Stomach smooth muscle (tissue), 2 donors: ENCODE measurements around the gene KCNT2.
"Not testable (repeated sequence)": the region's sequence is repeated elsewhere in the genome, so short reads cannot be mapped to it uniquely, and the experiment has no call there.

Experiments
- H3K27ac ChIP-seq: one replicate; pipeline ENCODE4 v1.7.0; 2013; ENCODE audit warnings: mild to moderate bottlenecking, low read length, inconsistent platforms
- H3K27me3 ChIP-seq, 2 donors: one replicate each; pipeline ENCODE4 v1.7.0; 2013; ENCODE audit warnings: low read length in 2 of 2; ENCODE audit not compliant: insufficient read depth in 2 of 2, control insufficient read depth in 1 of 2
- H3K36me3 ChIP-seq, 2 donors: one replicate each; pipeline ENCODE4 v1.7.0; 2013; ENCODE audit warnings: low read length in 2 of 2; ENCODE audit not compliant: control insufficient read depth in 2 of 2, insufficient read depth in 2 of 2
- H3K4me1 ChIP-seq: one replicate; pipeline ENCODE4 v1.7.0; 2013; ENCODE audit warnings: low read length; ENCODE audit not compliant: control insufficient read depth, insufficient read depth
- H3K4me3 ChIP-seq, 2 donors: one replicate each; pipeline ENCODE4 v1.7.0; 2013; ENCODE audit warnings: low read length in 2 of 2
- H3K9ac ChIP-seq, 2 donors: one replicate each; pipeline ENCODE4 v1.7.0; 2013; ENCODE audit warnings: low read length in 2 of 2, mild to moderate bottlenecking in 1 of 2
- H3K9me3 ChIP-seq, 2 donors: one replicate each; pipeline ENCODE4 v1.7.0; 2013; ENCODE audit warnings: low read length in 2 of 2; ENCODE audit not compliant: control insufficient read depth in 2 of 2
- donor health status: healthy.
- donor health status: Pancreatic carcinoma.

KCNT2 gene

DNA sequence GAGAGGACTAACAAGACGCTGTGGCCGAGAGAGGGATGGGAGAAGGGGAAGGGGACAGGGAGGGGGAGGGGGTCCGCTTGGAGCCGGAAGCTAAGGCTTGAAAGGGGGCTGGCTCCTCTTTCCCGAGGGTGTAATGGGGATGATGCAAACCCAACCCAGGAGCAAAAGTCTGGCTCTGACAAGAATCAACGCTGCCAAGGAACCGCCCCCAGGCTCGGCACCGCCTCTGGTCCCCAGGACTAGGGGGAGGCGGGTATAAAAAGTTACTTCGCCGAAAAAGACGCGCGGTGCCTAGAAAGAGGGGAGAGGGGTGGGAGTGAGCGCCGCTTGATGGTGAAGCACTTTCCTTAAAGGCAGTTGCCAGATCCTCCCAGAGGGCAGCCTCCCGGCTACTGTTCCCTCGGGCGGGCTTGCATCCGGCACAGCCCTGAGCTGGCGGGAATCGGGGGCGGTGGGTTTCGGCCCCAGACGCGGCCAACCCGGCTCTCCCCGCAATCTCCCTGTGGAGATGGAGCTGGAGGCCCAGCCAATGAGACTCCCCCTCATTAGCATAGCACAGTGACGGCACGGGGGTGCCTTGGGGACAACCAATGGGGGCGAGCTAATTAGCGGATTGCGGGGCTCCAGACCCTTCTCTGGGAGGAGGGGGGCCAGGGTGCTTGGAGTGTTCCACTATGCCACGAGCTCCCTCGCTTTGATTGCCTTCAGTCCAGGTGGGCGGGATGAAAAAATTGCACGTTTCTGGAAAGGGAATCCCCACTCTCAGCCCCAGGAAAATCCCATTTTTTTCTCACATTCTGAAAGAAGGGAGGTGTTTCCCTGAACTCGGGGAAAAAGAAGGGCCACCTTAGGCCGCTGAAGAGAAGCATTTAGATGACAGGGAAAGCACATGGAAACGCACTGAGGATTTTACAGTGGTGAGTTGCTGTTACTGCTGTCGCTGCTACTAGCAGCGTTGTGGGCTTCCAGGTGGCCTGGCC, at the start of gene KCNT2:
TSS of gene KCNT2 (minus strand) at position 51 of the 980 bp plus-strand sequence. CDS start 131 bp downstream, outside the sequence.
- no peaks in the 10 kb centered on the region for H3K27me3 ChIP-seq
- H3K36me3 ChIP-seq = no peaks in the 10 kb centered on the region
- H3K9ac ChIP-seq = peak within 1 kb of the TSS; percentile 67 to 72

DNA sequence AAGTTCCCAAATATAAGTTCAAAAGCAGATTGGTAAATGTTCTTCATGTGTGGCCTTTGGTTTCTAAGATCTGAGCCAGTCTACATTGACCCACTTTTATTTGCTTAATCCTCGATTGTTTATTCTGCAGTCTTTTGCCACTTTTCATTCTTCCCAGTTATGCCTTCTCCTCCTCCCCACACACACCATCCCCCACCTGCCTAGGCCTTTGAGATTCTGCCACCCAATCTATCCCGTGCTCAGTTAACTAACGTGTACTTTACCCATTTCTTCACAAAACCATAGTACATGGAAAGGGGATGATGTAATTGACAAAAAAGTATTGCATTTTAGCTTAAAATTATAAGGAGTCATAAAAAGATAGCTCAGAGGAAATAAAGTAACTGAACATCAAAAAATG, 47.3 kb upstream of the KCNT2 start:
- H3K4me1 ChIP-seq = no peaks in the 10 kb centered on the region
- H3K36me3 ChIP-seq = no peaks in the 10 kb centered on the region
- H3K27me3 ChIP-seq = no peaks in the 10 kb centered on the region
- no peaks in the 10 kb centered on the region for H3K9me3 ChIP-seq
- H3K27ac ChIP-seq = no peak overlapping the region
- no peak overlapping the region for H3K4me3 ChIP-seq
- no peak overlapping the region for H3K9ac ChIP-seq

More for the DNA sequence above, at the start of gene KCNT2:
- Histone ChIP-seq H3K27ac (peak within 1 kb of the TSS; percentile 53), H3K9me3 (no peaks in the 10 kb centered on the region), H3K4me3 (peak within 1 kb of the TSS; percentile 56 to 78), H3K4me1 (peaks cover 4% of the 10 kb centered on the region)

DNA sequence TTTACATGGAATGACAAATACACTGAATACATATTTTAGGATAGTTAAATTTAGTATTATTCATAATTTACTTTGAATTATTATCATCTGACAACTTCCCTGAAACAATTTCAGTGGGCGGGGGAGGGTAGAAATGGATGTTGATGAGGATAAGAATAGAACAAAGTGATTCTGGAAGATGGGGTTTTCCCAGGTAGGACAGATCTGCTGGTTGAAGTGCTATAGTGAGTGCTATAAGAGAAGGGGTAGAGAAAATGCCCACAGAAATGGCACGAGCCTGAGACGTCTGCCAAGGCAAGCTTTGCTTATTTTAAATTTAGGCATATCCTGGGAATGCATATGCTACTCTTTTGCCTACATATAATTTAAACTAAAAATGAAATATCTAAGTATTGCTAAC, 46.8 kb upstream of the KCNT2 start:
- no peaks in the 10 kb centered on the region for H3K27me3 ChIP-seq
- H3K36me3 ChIP-seq = no peaks in the 10 kb centered on the region
- H3K4me1 ChIP-seq = no peaks in the 10 kb centered on the region
- no peak overlapping the region for H3K27ac ChIP-seq
- no peak overlapping the region for H3K9ac ChIP-seq
- no peak overlapping the region for H3K4me3 ChIP-seq
- no peaks in the 10 kb centered on the region for H3K9me3 ChIP-seq

DNA sequence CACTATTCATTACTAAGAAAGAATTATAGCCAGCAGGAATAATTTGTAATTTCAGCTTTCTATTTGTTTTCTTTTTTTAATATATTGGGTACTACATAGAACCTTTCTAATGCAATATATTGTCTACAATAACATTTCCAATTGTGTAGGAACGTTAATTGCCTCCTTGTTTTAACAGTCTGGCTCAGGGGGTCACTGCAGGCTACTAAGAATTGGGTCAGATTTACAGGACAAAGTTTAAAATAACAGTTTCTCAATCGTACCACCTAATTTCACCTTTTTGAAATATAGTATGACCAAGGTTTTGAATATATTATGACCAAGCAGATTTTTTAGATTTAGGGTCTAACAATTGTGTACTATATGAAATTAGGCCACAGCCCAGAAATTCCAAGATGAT, 46.0 kb upstream of the KCNT2 start:
- H3K4me1 ChIP-seq = no peaks in the 10 kb centered on the region
- H3K36me3 ChIP-seq = no peaks in the 10 kb centered on the region
- H3K27ac ChIP-seq = no peak overlapping the region
- no peaks in the 10 kb centered on the region for H3K9me3 ChIP-seq
- no peaks in the 10 kb centered on the region for H3K27me3 ChIP-seq
- no peak overlapping the region for H3K4me3 ChIP-seq
- H3K9ac ChIP-seq = no peak overlapping the region

DNA sequence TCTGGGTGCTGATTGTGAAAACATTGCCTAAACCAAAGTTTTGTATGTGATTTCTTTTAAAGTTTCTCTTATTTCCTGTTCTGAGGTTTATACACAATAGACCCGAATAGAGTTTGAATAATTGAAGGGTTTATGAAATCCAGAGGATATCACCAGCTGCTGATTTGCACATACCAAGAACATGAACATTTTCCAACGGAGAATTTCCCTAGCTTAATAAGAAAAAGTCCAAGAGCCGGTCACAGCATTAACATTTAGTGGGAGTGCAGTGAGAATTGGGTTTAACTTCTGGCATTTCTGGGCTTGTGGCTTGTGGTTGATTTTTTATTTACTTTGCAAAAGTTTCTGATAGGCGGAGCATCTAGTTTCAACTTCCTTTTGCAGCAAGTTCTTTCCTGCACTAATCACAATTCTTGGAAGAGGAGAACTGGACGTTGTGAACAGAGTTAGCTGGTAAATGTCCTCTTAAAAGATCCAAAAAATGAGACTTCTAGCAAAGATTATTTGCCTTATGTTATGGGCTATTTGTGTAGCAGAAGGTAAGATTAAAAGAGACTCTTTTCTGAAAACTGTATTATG, 43.5 kb upstream of the KCNT2 start, which contains the start of gene CFH:
TSS of gene CFH (plus strand) at position 407 of the 579 bp plus-strand sequence. CDS start at position 482, 75 bp downstream.
- peak within 1 kb of the TSS in 1 of 2 donors; percentile 1 for H3K4me3 ChIP-seq
- no peaks in the 10 kb centered on the region for H3K27me3 ChIP-seq
- H3K36me3 ChIP-seq = no peaks in the 10 kb centered on the region
- no peaks in the 10 kb centered on the region for H3K4me1 ChIP-seq
- H3K9ac ChIP-seq = peak within 1 kb of the TSS in 1 of 2 donors; percentile 32
- H3K9me3 ChIP-seq = no peaks in the 10 kb centered on the region
- H3K27ac ChIP-seq = no peak within 1 kb of the TSS

DNA sequence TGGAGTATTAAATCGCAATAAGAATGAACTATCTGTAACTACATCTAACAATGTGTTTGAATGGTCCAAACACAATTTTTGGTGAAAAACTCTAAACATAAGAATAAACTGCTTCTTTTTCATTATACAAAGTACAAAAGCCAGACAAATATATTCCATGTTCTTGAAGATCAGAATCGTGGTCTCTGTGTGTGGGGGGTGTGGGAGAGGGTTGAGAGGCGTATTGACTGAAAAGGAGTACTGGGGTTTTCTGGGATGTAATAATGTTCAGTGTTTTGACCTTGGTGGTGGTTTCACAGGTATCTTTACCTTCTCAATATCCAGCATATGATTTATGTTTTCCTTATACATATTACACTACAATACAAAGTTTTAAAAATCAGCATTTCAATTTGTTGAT, 42.8 kb upstream of the KCNT2 start:
- no peak overlapping the region for H3K4me3 ChIP-seq
- no peaks in the 10 kb centered on the region for H3K4me1 ChIP-seq
- no peaks in the 10 kb centered on the region for H3K9me3 ChIP-seq
- H3K27ac ChIP-seq = no peak overlapping the region
- no peaks in the 10 kb centered on the region for H3K36me3 ChIP-seq
- H3K27me3 ChIP-seq = no peaks in the 10 kb centered on the region
- H3K9ac ChIP-seq = no peak overlapping the region

DNA sequence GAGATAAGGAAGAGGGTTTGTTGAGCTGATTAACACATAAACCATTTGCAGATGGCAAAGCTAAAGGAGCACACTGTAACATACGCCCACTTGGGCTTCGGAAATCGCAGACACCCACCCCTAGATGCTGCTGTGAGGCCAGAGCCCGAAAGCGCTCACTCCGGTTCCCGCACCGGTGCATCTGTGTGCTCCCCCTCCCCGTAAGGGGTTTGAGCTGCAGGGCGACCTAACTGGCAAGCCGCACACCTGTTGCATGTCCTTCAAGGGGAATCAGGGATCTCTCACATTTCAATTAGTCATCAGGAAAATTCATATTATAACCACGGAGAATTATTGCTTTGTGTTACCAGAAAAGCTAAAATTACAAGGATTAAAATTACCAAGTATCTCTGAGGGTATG, 42.2 kb upstream of the KCNT2 start:
- Histone ChIP-seq H3K4me3 (no peak overlapping the region), H3K27me3 (no peaks in the 10 kb centered on the region), H3K36me3 (no peaks in the 10 kb centered on the region), H3K27ac (no peak overlapping the region), H3K9me3 (no peaks in the 10 kb centered on the region), H3K4me1 (no peaks in the 10 kb centered on the region), H3K9ac (no peak overlapping the region)

DNA sequence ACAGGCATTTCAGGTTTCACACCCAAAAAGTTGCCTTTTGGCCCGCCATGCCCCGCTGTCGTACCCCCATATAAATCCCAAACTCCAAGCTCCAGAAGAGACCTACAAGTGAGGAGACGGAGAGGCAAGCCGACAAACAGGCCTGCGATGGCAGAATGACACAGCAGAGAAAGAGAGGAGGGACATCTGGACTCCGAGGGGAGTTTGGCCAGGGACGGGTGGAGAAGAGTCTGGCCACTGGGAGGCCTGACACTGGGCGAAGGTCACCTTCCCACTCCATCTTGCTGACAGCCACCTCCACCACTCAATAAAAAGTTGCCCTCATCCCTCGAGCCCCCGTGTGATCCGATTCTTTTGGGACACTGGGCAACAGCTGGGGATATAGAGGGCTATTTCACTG, 41.8 kb upstream of the KCNT2 start:
- H3K4me1 ChIP-seq = no peaks in the 10 kb centered on the region
- no peak overlapping the region for H3K27ac ChIP-seq
- no peaks in the 10 kb centered on the region for H3K36me3 ChIP-seq
- no peaks in the 10 kb centered on the region for H3K27me3 ChIP-seq
- H3K9me3 ChIP-seq = no peaks in the 10 kb centered on the region
- no peak overlapping the region for H3K9ac ChIP-seq
- H3K4me3 ChIP-seq = no peak overlapping the region

- H3K9me3 ChIP-seq = no peaks in the 10 kb centered on the region
- H3K4me1 ChIP-seq = no peaks in the 10 kb centered on the region
- H3K27ac ChIP-seq = no peak overlapping the region
- H3K4me3 ChIP-seq = no peak overlapping the region
- H3K27me3 ChIP-seq = no peaks in the 10 kb centered on the region
- no peaks in the 10 kb centered on the region for H3K36me3 ChIP-seq
- H3K9ac ChIP-seq = no peak overlapping the region
Observed at GRCh38 chr1:196640976-196641375, 32.7 kb upstream of the KCNT2 start.

DNA sequence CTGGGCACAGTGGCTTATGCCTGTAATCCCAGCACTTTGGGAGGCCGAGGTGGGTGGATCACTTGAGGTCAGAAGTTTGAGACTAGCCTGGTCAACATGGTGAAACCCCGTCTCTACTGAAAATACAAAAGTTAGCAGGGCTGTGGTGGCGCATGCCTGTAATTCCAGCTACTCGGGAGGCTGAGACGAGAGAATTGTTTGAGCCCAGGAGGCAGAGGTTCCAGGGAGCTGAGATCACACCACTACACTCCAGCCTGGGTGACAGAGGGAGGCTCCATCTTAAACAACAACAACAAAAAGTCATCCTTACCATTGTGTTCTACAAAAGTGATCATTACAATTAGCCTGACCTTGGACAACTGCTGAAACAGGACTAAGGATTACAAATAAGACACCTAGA, 31.1 kb upstream of the KCNT2 start:
- not testable (repeated sequence) for H3K9me3 ChIP-seq, H3K9ac ChIP-seq, H3K36me3 ChIP-seq

GRCh38 chr1:196638466-196638865, 30.2 kb upstream of the KCNT2 start:
- no peak overlapping the region for H3K27ac ChIP-seq
- no peaks in the 10 kb centered on the region for H3K36me3 ChIP-seq
- H3K9me3 ChIP-seq = no peaks in the 10 kb centered on the region
- no peaks in the 10 kb centered on the region for H3K27me3 ChIP-seq
- no peak overlapping the region for H3K4me3 ChIP-seq
- H3K9ac ChIP-seq = no peak overlapping the region
- no peaks in the 10 kb centered on the region for H3K4me1 ChIP-seq

More for the DNA sequence above, 31.1 kb upstream of the KCNT2 start:
- not testable (repeated sequence) for H3K4me1 ChIP-seq, H3K4me3 ChIP-seq, H3K27me3 ChIP-seq, H3K27ac ChIP-seq
